HG03521 (cell line): Measurements from ENCODE around the gene COL5A1.
"Not testable (repeated sequence)": the region's sequence is repeated elsewhere in the genome, so short reads cannot be mapped to it uniquely, and the experiment has no call there.

ENCODE experiments used
- ATAC-seq: cut with Tn5 transposase; IDR thresholded peaks from one replicate; pipeline ENCODE4 v1.9.1; 2021; ENCODE audit warnings: mild to moderate bottlenecking, moderate library complexity; ENCODE audit not compliant: unreplicated experiment

COL5A1 gene

GRCh38 chr9:134847752-134848432 lies 206.3 kb downstream of the COL5A1 start:
- no peak for ATAC-seq

GRCh38 chr9:134848504-134848903 lies 206.9 kb downstream of the COL5A1 start:
- no peak for ATAC-seq

GRCh38 chr9:134850611-134851010 lies 209.0 kb downstream of the COL5A1 start:
- ATAC-seq: no peak

- no peak for ATAC-seq
Observed at GRCh38 chr9:134851020-134851419, 209.4 kb downstream of the COL5A1 start.

- no peak for ATAC-seq
Observed at GRCh38 chr9:134852906-134853654, 211.5 kb downstream of the COL5A1 start.

GRCh38 chr9:134853893-134854292 lies 212.3 kb downstream of the COL5A1 start:
- ATAC-seq: no peak

- ATAC-seq: no peak
Observed at GRCh38 chr9:134854541-134854981, 213.0 kb downstream of the COL5A1 start.

GRCh38 chr9:134855231-134855899 lies 213.8 kb downstream of the COL5A1 start:
- ATAC-seq: no peak

- ATAC-seq: no peak
Observed at GRCh38 chr9:134855900-134856377, 214.3 kb downstream of the COL5A1 start.

GRCh38 chr9:134857451-134857850 lies 215.8 kb downstream of the COL5A1 start:
- ATAC-seq: not testable (repeated sequence)

- peak; percentile 68 for ATAC-seq
Observed at GRCh38 chr9:134858051-134858841, 216.6 kb downstream of the COL5A1 start.

GRCh38 chr9:134860510-134860909 lies 218.9 kb downstream of the COL5A1 start:
- no peak for ATAC-seq

- no peak for ATAC-seq
Observed at GRCh38 chr9:134861595-134862334, 220.2 kb downstream of the COL5A1 start.

GRCh38 chr9:134863306-134863902 lies 221.8 kb downstream of the COL5A1 start:
- no peak for ATAC-seq

- no peak for ATAC-seq
Observed at GRCh38 chr9:134863941-134864820, 222.6 kb downstream of the COL5A1 start.

- ATAC-seq: no peak
Observed at GRCh38 chr9:134864821-134865190, 223.2 kb downstream of the COL5A1 start.

- no peak for ATAC-seq
Observed at GRCh38 chr9:134867917-134868750, 226.5 kb downstream of the COL5A1 start.
